ENCODE data around the gene SLC6A20.

SLC6A20 gene

DNA sequence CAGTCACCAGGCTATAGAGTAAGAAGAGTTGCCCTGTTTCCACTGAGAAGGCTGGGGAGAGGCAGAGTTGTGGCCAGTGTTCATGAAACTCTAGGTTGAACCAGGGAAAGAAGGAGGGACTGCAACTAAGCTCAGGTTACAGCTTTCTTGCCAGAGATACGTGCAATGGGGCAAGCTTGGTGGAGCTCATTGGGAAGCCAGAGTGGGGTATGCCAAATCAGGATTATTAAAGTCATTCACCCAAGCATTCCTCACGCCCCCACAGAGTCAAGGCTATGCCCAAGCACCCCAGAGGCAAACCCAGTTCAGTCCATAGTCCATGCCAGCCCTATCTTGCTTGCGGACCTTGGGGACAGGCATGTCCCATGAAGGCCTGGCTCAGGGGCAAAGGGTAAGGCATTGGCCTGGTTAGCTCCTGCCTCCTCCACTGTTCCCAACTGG is 17.6 kb downstream of the SLC6A20 start:
- no peak for DNase-seq (ENCODE audit: low read depth)

DNA sequence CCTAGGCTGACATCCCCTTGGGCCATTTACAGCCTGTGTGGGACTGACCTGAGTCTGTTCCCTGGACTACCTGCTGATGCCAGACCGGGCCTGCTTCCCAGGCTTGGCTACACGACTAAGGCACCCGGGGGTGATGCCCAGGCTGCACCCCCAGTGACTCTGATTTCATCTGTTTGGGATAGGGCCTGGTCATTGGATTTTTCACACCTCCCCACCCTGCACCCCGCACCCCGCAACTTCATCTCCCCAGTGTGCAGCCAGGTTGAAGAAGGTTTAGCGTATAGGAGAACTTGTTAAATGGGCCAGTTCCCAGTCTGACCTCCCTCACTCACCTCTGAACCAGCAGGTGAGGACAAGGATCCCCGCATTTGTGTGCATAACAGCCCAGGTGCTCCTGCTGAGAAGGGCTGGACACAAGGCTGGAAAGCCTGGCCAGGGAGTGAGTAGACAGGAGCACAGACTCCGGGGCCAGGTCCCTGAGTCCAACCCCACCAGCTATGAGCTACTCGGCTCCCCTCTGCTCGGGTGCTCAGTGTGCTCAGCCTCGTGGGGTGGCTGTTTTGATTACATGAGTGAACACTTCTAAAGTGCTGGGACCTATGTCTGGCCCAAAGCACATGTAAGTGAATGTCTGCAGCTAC is 18.5 kb downstream of the SLC6A20 start:
- no peak for DNase-seq (ENCODE audit: low read depth)

DNA sequence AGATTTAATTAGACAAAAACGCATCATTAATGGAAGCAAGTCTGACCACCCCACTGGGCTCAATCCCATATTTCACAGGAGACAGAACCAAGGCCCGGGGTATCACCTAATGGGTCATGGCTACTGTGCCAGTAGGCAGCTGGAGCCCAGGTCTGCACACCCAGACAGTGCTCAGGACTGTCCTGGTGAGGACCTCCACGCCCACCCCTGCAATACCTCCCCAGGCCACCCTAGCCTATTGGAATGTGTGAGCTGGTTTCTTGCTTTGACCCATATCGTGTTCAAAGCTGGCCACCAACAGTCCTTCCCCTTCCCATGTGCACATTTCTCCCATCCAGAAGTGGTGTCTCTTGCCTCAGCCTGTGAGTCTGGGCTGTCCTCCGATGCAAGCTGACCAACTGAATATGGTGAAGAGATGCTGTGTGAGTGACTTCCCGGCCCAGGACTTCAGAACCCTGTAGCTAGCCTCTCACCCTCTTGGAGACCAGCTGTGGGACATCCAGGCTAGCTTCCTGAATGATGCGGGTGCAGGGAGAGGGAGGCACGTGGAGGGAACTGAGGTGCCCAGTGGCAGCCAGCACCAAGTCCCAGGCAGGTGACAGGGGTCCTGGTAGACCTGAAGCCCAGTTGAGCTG is 19.1 kb downstream of the SLC6A20 start:
- DNase-seq (ENCODE audit: low read depth), result no peak

DNA sequence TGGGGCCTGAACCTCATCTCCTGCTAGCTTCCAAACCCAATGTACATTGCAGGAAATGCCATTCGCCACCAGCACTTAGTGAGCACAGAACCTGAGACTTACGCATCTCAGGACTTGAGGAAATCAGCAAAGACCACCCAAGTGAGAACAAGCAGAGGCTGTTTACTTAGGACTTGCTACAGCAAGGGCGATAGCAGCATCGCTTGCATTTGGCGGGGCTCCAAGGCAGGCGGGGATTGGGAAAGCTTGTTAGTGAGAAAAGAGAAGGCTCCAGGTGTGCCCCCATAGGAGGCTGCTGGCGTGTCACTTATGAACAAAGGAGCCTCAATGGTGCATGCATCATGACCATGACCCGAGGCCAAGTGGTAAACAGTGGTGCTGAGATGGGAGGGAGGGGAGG is 19.7 kb downstream of the SLC6A20 start:
- no peak for DNase-seq (ENCODE audit: low read depth)

DNA sequence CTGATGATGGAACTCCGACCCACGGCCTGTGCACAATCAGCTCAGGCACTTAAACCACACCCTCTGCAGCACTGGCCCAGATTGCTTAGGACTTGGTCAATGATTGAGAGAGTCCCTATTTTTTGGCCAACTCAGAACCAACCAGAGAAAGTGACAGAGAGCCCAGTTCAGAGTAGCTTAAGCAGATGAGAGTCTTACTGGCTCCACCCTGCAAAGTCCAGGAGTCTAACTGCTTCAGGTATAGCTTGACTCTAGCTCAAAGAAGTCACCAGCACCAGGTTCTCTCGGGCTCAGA is 20.1 kb downstream of the SLC6A20 start:
- DNase-seq (ENCODE audit: low read depth), result no peak

DNA sequence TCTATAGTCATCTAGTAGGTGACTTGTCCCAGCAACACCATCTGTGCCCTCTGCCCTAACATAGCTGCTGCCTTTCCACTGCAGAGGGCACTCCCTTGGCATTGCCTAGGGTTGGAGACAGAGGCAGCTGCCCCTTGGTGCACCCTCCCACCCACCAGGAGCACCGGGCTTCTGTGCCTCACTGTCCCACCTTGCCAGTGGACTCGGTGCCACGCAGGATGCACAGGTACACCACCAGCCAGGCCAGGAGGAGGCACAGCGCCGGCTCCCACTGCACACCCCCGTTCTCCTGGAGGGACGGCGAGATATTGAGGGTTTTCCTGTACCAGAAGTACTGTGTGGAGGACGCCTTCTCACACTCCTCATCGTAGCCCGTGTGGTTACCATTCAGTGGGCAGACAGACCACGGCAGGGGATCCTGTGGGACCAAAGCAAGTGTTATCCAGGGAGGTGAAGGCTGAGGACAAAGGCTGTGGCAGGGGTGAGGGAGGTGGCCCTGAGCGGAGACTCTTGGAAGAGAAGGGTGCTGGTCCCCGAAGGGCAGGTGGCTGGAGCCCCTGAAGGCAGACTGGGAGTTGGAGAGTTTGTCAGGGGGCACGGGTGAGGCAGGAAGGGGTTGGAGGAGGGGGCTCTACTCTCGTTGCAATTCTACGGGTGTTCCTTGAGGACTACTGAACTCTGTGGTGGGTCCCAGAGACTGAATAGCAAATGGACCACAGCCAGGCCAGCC is 20.6 kb downstream of the SLC6A20 start:
- no peak for DNase-seq (ENCODE audit: low read depth)

DNA sequence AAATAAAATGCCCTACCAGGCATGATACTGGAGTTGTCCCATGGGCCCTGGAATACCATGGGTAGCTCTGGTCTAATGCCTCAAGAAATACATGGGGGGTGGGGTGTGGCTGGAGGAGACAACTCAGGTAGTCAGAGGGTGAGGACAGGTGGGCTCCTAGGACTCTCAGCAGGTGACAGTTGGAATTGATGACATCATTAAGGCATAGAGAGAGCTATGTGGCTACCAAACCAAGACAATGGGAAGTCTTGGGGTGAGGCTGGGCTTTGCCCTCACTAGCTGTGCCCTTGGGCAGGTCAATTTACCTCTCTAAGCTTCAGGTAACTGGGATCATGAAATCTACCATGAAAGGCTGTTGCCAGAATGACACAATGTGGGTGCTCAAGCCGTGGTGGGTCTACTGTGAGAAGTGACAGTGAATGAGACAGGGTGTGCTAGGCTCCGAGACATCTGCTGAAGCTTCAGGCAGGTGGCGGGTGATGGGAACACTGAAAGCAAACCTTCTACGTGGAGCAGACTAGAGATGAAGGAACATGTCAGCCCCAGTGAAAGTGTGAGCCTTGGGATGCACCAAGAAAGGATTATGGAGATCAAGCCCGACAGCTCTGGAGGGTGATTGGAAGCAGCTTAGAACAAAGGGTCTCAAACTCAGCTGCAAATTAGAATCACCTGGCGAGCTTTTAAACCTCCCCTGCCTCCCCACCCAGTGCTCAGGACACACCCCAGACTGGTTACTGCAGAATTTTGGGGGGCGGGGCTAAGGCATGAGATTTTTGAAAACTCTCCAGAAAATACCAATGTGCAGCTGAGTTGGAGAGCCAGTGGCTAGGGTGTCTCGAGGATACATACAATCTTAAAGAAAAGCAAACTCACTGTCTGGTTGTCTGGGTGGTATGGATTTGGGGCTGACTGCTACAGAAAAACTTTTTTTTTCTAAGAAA is 21.5 kb downstream of the SLC6A20 start:
- DNase-seq (ENCODE audit: low read depth), result no peak

DNA sequence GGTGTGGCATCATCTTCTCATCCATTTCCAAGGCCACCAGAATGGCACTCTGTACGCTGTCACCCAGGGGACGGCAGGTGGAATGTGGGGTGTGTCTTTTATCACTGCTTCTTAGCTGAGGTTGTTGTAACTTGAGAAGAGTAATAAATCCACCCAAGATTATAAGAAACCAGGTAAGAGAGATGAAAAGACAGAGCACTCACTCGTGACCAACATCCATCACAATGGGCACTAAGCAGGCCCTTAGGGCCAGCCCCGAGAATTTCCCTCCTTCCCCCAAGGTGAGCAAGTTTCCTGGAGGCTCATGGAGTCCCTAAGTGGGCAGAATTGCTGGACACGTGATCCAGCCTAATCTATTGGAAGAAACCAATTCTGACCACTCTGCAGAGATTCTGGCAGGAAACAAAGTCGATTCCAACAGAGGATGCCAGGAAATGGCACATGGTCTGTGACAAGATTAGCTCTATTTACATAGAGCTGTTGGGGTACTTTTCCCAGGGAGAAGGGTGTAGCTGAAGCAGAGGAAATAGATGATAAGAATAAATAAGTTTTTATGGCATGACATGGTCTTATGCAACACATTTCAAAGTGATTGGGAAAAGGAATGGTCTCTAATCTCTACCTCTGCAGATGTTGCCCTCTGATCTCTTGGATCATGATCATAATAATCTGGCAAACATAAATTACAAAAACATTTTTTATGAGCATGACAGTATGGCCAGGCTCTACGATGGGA is 22.5 kb downstream of the SLC6A20 start:
- DNase-seq (ENCODE audit: low read depth), result no peak

DNA sequence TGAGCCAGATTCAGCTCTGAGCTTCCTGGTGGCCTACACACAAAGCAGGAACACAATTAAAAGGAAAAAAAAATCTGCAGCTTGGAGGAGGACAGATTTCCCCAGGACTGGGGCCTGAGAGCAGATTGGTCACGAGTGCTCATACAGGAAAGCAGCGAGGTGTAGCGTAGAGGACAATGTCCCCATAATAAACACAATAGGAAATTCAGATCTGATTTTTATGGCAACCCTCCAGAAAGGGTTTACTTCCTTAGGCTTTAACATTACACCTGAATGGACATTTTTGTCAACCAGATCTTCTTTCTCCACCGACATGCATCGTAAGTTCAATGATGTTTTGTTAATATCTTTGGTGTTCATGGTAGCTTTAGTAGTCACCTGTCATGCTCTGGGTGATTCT is 23.3 kb downstream of the SLC6A20 start:
- no peak for DNase-seq (ENCODE audit: low read depth)

DNA sequence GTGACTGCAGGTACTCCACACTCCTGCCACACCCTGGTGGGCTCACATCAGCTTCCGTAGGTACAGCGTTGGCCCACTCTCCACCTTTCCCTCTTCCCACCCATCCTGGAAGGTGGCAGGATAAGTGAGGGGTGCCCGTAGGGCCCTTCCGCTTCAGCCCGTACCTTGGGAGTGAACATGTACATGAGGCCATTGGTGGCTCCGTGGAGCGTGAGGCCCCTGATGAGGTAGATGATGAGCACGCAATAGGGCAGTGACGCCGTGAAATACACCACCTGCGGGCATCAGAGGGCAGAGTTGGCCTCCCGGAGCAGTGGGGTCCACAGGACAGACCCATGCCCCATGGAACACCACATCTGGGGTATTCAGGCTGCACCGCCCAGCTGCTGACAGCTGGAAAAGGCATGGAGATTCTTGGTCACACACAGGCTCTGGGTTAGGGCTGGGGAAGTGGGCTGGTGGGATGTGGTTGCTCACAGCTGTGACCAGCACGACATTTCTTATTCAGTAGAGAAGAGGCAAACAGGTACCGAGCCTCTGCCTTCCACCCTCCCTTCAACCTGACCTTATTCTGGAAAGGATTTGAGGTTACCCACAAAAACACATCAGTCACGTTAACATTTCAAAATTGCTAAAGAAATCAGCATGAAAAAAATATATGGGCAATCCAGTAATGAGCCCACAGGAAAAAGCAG is 23.8 kb downstream of the SLC6A20 start:
- DNase-seq (ENCODE audit: low read depth), result no peak

DNA sequence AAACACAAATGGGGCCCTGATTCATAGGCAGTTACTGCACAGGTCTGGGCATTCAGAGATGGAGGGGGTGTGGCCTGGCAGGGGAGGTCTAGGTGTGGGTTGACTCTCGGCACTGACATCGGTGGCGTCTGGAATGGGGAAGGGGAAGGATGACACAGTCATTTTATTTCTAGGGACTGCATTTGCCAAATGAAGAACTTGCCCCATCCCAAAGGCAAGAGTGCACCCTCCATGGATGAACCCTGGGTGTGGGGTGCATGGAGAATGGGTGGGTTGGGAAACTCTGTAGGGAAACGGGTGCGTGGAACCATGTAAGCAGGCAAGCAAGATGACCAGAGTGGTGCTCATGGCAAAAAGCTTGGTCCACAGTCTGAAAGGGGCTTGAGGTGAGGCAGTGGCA is 24.5 kb downstream of the SLC6A20 start:
- DNase-seq (ENCODE audit: low read depth), result no peak

DNA sequence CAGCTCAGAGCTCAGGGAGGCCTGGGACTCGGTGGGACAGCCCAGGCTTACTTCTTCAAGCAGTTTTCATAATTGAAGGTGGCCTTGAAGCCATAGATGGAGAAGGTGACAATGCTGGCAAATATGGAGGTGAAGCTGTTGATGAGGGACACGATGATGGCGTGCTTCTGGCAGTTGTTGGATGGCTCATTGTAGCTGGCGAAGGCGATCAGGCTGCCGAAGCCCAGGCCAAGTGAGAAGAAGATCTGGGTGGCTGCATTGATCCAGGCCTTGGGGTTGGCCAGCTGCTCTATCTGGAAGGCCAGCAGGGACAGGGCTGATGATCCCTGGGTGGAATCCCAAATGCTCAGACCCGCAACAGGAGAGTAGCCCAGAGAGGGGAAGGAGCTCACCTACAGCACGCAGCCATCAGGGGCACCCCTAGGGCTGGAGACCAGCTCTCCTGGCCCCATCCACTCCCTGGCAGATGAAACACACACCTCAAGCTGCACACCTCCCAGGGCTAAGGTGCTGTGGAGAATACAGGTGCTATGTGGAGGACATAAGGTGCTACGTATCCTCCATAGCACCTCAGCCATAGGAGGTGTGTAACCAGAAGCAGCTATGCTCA is 25.1 kb downstream of the SLC6A20 start:
- DNase-seq (ENCODE audit: low read depth), result no peak

DNA sequence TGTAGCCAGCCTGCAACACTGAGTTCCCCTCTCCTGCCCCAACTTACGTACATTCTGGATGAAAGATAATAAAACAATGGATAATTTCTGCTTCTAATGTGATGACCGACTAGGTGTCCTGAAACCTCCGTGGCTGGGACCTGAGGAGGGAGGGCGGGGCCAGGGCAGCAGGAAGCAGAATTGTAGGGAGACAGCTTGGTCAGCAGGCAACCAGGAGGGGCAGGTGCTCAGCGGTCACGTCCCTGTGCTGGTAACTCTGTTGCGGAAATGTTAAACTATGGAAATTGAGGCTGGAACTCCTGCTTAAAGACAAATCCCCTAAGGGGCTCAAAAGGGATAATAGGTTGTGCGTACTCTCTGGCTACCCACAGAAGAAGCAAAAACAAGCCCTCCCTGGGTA is 30.4 kb downstream of the SLC6A20 start:
- no peak for DNase-seq (ENCODE audit: low read depth)

DNA sequence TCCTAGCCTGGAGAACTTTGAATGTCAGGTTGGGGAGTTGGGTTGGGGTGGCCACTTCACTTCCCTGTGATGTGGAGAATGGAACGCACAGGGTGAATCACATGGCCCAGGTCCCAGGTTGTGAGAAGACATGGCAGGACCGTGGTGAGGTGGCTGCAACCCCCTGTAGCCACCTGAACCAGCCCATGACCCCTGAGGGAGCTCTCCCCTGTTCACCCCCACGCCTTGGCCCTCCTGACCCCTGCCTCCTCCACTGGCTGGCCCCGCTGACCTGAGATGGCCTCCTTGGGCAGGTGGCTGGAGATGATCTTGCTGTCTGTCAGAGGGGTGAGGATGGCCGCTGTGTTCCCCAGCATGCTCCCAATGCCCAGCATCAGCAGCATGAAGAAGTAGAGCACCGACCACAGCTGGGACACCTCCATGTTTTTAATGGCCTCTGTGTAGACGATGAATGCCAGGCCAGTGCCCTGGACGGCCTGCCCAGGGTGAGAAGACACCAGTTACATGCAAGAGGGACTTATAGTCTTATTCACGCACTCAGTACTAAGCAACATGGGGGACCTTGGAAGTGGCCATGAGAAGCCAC is 31.0 kb downstream of the SLC6A20 start:
- DNase-seq (ENCODE audit: low read depth), result no peak

DNA sequence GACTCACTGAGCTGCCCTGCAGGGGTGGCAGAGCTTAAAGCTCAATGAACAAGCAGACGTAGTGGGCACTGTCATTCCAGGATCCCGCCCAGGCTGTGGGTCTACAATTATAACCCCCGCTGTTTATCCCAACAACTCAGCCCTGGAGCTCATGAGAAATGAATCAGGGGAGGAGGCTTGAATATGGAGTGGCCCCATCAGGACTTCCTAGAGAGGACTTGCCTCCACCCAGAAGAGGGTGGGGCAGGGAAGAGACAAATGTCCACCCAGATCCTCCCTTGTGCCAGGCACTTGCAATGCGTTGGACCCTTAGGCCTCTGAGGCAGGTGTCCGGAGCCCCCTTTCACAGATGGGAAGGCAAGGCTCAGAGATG is 33.0 kb downstream of the SLC6A20 start:
- no peak for DNase-seq (ENCODE audit: low read depth)

DNA sequence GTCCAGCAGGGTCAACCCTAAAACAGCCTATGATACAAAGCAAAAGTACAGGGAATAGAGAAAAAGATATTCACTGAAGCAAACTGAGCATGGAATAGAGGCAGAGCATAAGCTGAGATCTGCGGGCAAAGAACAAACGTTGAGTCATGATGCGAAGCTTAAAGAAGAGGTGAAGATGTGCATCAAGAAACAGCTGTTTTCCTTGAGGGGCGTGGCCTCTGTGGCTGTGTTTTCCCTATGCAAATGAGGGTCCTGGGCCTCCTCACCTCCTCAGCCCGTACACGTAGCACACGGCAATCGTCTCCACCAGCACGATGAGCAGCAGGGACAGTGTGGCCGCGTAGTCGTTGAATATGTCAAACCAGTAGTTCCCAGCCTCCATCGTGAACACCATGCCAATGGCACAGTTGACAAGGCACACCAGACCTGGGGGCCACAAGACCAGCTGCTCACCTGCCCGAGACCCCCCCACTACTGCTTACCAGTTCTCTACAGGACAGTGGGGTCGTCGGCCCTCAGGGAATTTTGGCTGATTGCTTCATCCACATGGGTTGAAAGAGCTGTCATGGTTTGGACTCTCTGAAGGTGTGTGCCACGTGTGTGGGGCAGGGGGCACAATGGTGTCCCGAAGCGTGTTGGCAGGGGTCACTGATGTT is 33.6 kb downstream of the SLC6A20 start:
- no peak for DNase-seq (ENCODE audit: low read depth)

DNA sequence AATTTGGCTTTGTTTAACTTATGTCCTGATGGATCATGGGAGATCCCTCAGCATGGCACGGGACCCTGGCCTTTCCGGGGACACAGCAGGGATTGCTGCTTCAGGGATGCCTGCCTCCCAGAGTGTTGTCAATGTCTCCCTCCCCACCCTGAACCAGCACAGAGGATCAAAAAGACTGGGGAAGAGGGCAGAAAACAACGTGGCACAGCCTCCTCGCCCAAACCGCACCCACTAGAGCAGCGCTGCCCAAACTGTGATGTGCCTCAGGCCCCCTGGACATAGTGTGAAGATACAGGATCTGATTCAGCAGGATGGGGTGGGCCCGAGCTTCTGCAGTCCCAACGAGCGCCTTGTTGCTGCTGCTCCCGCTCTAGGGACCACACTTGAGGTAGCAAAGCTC is 34.5 kb downstream of the SLC6A20 start:
- DNase-seq (ENCODE audit: low read depth), result no peak

DNA sequence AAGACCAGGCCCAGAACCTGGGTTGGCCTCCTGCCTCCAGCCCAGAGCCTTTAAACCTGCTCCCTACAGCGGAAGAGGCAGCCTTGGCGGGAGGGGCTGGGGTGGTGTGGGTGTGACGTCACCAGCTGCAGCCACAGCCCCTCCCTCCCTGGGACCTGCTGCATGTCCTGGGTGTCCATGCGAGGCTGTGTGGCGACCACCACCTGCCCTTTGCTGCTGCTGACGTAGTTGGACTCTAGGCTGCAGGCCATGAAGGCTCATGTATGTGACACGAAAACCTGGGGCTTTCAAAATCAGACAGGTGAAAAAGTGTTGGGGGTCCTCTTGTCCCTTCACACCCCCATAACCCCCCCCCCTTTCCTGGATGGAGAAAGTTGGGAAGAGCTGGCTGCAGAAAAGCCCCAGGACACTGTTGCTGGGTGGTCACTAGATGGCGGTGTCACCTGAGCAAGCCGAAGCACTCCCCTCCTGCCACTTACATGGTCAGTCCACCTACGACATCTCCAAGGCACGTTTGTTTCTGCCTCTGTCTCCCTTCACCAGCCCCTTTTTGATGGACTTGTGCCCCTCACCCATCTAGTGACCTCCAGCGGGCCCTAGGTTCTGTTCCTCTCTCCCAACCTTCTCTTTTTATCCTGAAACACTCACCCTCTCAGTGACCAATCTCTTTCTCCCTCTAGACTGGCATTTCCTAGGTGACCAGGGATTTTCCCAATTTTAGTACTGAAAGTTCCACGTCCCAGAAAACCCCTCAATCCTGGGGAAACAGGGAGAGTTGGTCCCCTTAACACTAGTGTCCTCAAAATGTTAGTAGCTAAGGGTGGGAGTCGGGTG is 35.2 kb downstream of the SLC6A20 start:
- peak; percentile 19 for DNase-seq (ENCODE audit: low read depth)

DNA sequence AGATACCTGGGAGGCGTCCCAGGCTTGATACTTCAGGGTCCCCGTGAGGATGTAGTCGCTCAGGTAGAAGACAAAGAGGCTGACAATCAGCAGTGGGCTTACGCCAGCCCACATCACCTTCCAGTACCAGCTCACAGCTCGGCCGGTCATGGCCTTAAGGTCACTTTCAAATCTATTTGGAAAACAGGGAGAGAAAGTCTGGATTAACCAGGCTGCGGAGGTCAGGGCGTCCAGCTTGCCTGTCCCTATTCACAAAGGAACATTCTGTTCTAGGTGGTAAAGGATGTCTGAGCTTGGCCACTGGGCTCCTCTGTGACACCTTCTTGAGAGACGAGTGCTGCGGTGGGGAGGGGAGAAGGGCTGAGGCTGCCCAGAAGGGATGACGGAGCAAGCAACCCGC is 36.5 kb downstream of the SLC6A20 start:
- no peak for DNase-seq (ENCODE audit: low read depth)

Data from stimulated activated CD8-positive, alpha-beta memory T cell treated with anti-CD3 and anti-CD28 coated beads, Interleukin-4, amount 100 ng/mL, for 24 hours (primary cell).